ENCODE measurements around the gene OLFML3. TPM values are rescaled to one million over a fixed set of nuclear protein-coding genes. Genes with fewer than 3 reads are reported as not detected.

Gene OLFML3
- total and polyA plus RNA-seq, 2 of the 13 experiments (the other 11 are each of a cell fraction or from before 2014, with no cell fraction given): 2.0 to 5.1 TPM

GRCh38 chr1:113981962-113982931, 3.0 kb downstream of the OLFML3 start (continued):
- TF ChIP-seq, protein P1, sequence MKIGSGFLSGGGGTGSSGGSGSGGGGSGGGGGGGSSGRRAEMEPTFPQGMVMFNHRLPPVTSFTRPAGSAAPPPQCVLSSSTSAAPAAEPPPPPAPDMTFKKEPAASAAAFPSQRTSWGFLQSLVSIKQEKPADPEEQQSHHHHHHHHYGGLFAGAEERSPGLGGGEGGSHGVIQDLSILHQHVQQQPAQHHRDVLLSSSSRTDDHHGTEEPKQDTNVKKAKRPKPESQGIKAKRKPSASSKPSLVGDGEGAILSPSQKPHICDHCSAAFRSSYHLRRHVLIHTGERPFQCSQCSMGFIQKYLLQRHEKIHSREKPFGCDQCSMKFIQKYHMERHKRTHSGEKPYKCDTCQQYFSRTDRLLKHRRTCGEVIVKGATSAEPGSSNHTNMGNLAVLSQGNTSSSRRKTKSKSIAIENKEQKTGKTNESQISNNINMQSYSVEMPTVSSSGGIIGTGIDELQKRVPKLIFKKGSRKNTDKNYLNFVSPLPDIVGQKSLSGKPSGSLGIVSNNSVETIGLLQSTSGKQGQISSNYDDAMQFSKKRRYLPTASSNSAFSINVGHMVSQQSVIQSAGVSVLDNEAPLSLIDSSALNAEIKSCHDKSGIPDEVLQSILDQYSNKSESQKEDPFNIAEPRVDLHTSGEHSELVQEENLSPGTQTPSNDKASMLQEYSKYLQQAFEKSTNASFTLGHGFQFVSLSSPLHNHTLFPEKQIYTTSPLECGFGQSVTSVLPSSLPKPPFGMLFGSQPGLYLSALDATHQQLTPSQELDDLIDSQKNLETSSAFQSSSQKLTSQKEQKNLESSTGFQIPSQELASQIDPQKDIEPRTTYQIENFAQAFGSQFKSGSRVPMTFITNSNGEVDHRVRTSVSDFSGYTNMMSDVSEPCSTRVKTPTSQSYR (CRISPR knock-in tag; IDR thresholded peaks at IDR 0.05; ENCODE audit: borderline replicate concordance): peak; percentile 73; the same call in 1 of the 2 replicates
- TF ChIP-seq MLLT10 (CRISPR knock-in tag; IDR thresholded peaks at IDR 0.05) (no peak), RNF2 (conservative IDR thresholded peaks at IDR 0.05; ENCODE audit: low read depth) (no peak), ZC3H4 (CRISPR knock-in tag; IDR thresholded peaks at IDR 0.05; ENCODE audit: borderline replicate concordance) (no peak), SRY (CRISPR knock-in tag; IDR thresholded peaks at IDR 0.05) (no peak), NCOA1 (CRISPR knock-in tag; IDR thresholded peaks at IDR 0.05) (no peak), ZNF260 (CRISPR knock-in tag; IDR thresholded peaks at IDR 0.05; ENCODE audit: borderline replicate concordance, low read depth) (no peak), ZNF549 (CRISPR knock-in tag; IDR thresholded peaks at IDR 0.05) (no peak), ZNF510 (CRISPR knock-in tag; IDR thresholded peaks at IDR 0.05; ENCODE audit: low read depth) (no peak), NFKB2 (CRISPR knock-in tag; IDR thresholded peaks at IDR 0.05; ENCODE audit: borderline replicate concordance) (no peak), ZBTB7A (CRISPR knock-in tag; IDR thresholded peaks at IDR 0.05) (no peak), KLF6 (CRISPR knock-in tag; IDR thresholded peaks at IDR 0.05) (no peak), HDAC1 (CRISPR knock-in tag; IDR thresholded peaks at IDR 0.05) (no peak; the same call in 1 of the 2 replicates), ZNF441 (CRISPR knock-in tag; IDR thresholded peaks at IDR 0.05; ENCODE audit: borderline replicate concordance) (no peak), KLF12 (CRISPR knock-in tag; IDR thresholded peaks at IDR 0.05; ENCODE audit: borderline replicate concordance) (no peak), JUND (CRISPR knock-in tag; IDR thresholded peaks at IDR 0.05) (no peak), ZBTB10 (CRISPR knock-in tag; IDR thresholded peaks at IDR 0.05; ENCODE audit: borderline replicate concordance) (peak; percentile 93), CHCHD3 (CRISPR knock-in tag; IDR thresholded peaks at IDR 0.05) (no peak), TBL1XR1 (IDR thresholded peaks at IDR 0.05; ENCODE audit: borderline replicate concordance, low read length, partially characterized antibody) (no peak), U2AF1 (optimal IDR thresholded peaks at IDR 0.05; ENCODE audit: low read depth, low read length) (no peak), ZNF790 (CRISPR knock-in tag; IDR thresholded peaks at IDR 0.05; ENCODE audit: borderline replicate concordance) (no peak)
- TF ChIP-seq, protein P2, sequence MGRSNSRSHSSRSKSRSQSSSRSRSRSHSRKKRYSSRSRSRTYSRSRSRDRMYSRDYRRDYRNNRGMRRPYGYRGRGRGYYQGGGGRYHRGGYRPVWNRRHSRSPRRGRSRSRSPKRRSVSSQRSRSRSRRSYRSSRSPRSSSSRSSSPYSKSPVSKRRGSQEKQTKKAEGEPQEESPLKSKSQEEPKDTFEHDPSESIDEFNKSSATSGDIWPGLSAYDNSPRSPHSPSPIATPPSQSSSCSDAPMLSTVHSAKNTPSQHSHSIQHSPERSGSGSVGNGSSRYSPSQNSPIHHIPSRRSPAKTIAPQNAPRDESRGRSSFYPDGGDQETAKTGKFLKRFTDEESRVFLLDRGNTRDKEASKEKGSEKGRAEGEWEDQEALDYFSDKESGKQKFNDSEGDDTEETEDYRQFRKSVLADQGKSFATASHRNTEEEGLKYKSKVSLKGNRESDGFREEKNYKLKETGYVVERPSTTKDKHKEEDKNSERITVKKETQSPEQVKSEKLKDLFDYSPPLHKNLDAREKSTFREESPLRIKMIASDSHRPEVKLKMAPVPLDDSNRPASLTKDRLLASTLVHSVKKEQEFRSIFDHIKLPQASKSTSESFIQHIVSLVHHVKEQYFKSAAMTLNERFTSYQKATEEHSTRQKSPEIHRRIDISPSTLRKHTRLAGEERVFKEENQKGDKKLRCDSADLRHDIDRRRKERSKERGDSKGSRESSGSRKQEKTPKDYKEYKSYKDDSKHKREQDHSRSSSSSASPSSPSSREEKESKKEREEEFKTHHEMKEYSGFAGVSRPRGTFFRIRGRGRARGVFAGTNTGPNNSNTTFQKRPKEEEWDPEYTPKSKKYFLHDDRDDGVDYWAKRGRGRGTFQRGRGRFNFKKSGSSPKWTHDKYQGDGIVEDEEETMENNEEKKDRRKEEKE (IDR thresholded peaks at IDR 0.05): no peak

Measured in HepG2 (cell line).